DND-41 (cell line): ENCODE results near the gene TBCK.

Source experiments
- ATAC-seq: fragments of 200-7000 bp; cut with Tn5 transposase; 3 replicates; pipeline ENCODE4 v1.9.1; 2021; ENCODE audit warnings: low read depth; ENCODE audit not compliant: insufficient read depth
- DNase-seq: peaks from one replicate; pipeline ENCODE4 v3.0.0-alpha.2; 2020
- H2AFZ ChIP-seq: 2 replicates; pipeline ENCODE4 v1.6.0; 2012; ENCODE audit warnings: low read depth, low read length
- H3K27ac ChIP-seq: 2 replicates; pipeline ENCODE4 v1.5.1; 2012; ENCODE audit warnings: low read length, inconsistent platforms
- H3K27me3 ChIP-seq: fragments of 200-600 bp; sonication (generic); 2 replicates; pipeline ENCODE4 v1.6.0; 2012; ENCODE audit warnings: low read length, mild to moderate bottlenecking, inconsistent platforms; ENCODE audit not compliant: insufficient read depth, poor library complexity
- H3K36me3 ChIP-seq: 2 replicates; pipeline ENCODE4 v1.5.1; 2012; ENCODE audit warnings: low read length, inconsistent platforms; ENCODE audit not compliant: insufficient read depth
- H3K4me1 ChIP-seq: 2 replicates; pipeline ENCODE4 v1.5.1; 2012; ENCODE audit warnings: mild to moderate bottlenecking, low read length; ENCODE audit not compliant: insufficient read depth
- H3K4me2 ChIP-seq: 2 replicates; pipeline ENCODE4 v1.6.0; 2012; ENCODE audit warnings: mild to moderate bottlenecking, moderate library complexity, low read length, inconsistent platforms; ENCODE audit not compliant: insufficient read depth
- H3K4me3 ChIP-seq, 2 experiments: fragments of 200-600 bp in 1 of 2; shearing (Covaris generic) in 1 of 2; 2 replicates each; pipeline ENCODE4 v1.5.1; 2012 to 2016; ENCODE audit warnings: inconsistent platforms in 2 of 2, low read length in 2 of 2, mild to moderate bottlenecking in 2 of 2, low read depth in 1 of 2, moderate library complexity in 1 of 2
- H3K79me2 ChIP-seq: 2 replicates; pipeline ENCODE4 v1.6.0; 2012; ENCODE audit warnings: low read length, inconsistent platforms; ENCODE audit not compliant: insufficient read depth
- H3K9ac ChIP-seq: 2 replicates; pipeline ENCODE4 v1.6.0; 2012; ENCODE audit warnings: low read depth, mild to moderate bottlenecking, inconsistent platforms, low read length, moderate library complexity
- H3K9me3 ChIP-seq: 2 replicates; pipeline ENCODE4 v1.5.1; 2012; ENCODE audit warnings: low read length, moderate library complexity, mild to moderate bottlenecking, inconsistent platforms; ENCODE audit not compliant: insufficient read depth, severe bottlenecking
- H4K20me1 ChIP-seq: 2 replicates; pipeline ENCODE4 v1.6.0; 2012; ENCODE audit warnings: low read length; ENCODE audit not compliant: insufficient read depth
- EZH2 ChIP-seq: IDR thresholded peaks from 3 replicates; pipeline ENCODE4 v1.6.1; 2012; ENCODE audit warnings: borderline replicate concordance, low read depth, mild to moderate bottlenecking, moderate library complexity, low read length, inconsistent platforms; ENCODE audit not compliant: severe bottlenecking
- TF ChIP-seq, protein P1 (sequence below): IDR thresholded peaks from 2 replicates; pipeline ENCODE4 v1.5.1; 2012; ENCODE audit warnings: borderline replicate concordance, low read length, moderate library complexity, mild to moderate bottlenecking; ENCODE audit not compliant: poor library complexity, severe bottlenecking; ENCODE audit errors: extremely low read depth

Gene TBCK

DNA sequence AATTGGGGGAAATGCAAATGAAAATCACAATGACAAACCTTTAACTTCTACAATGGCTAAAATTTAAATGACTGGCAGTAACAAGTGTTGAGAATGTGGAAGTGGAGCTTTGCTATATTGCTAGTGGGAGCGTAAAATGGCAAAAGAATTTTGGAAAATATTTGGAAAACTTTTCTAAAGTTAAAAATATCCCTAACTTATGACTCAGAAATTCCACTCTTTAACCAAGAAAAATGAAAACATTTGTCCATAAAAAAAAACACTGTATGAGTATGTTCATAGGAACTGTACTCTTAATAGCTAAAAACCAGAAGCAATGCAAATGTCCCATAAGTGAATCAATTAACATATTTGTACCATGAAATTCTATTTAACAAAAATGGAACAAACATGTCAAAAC lies 3.6 kb downstream of the TBCK start:
- TF ChIP-seq, protein P1, sequence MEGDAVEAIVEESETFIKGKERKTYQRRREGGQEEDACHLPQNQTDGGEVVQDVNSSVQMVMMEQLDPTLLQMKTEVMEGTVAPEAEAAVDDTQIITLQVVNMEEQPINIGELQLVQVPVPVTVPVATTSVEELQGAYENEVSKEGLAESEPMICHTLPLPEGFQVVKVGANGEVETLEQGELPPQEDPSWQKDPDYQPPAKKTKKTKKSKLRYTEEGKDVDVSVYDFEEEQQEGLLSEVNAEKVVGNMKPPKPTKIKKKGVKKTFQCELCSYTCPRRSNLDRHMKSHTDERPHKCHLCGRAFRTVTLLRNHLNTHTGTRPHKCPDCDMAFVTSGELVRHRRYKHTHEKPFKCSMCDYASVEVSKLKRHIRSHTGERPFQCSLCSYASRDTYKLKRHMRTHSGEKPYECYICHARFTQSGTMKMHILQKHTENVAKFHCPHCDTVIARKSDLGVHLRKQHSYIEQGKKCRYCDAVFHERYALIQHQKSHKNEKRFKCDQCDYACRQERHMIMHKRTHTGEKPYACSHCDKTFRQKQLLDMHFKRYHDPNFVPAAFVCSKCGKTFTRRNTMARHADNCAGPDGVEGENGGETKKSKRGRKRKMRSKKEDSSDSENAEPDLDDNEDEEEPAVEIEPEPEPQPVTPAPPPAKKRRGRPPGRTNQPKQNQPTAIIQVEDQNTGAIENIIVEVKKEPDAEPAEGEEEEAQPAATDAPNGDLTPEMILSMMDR = no peak
- no peak for TF ChIP-seq EZH2
- H3K4me1 ChIP-seq = peaks cover 24% of the 10 kb centered on the region
- no peak overlapping the region for H3K4me3 ChIP-seq
- H3K9ac ChIP-seq = no peak overlapping the region
- peaks cover 44% of the 10 kb centered on the region for H3K79me2 ChIP-seq
- DNase-seq = no peak
- no peak overlapping the region for H3K4me2 ChIP-seq
- peaks cover 7% of the 10 kb centered on the region; the same call in 1 of the 2 replicates for H3K36me3 ChIP-seq
- no peak overlapping the region for H3K27ac ChIP-seq
- ATAC-seq = no peak
- no peaks in the 10 kb centered on the region for H4K20me1 ChIP-seq
- H3K27me3 ChIP-seq = no peaks in the 10 kb centered on the region
- no peaks in the 10 kb centered on the region for H3K9me3 ChIP-seq
- H2AFZ ChIP-seq = no peak overlapping the region

DNA sequence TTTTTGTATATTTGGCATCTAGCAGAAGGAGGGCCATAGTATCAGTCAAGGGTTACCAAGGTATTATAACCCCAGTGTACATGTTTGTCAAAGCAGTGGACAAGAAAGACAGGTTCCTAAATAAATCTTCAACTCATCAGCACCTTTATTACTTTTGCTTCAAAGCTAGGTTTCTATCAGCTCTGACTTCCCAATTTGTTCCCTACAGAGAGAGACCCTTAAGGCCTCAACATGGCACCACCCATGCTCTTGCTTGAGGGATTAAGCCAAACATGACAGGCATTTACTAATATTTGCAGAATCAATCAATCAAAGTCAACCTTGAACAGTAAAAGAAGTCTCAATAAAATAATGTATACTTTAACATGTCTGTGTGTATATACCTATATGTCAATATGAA lies 9.4 kb downstream of the TBCK start:
- TF ChIP-seq, protein P1 = no peak
- no peak for TF ChIP-seq EZH2
- Histone ChIP-seq H2AFZ (no peak overlapping the region), H3K4me2 (no peak overlapping the region), H3K9me3 (no peaks in the 10 kb centered on the region), H3K4me1 (no peaks in the 10 kb centered on the region), H3K27ac (no peak overlapping the region), H3K27me3 (no peaks in the 10 kb centered on the region), H3K79me2 (no peaks in the 10 kb centered on the region), H3K4me3 (no peak overlapping the region), H4K20me1 (no peaks in the 10 kb centered on the region), H3K36me3 (peaks cover 7% of the 10 kb centered on the region; the same call in 1 of the 2 replicates), H3K9ac (no peak overlapping the region)
- DNase-seq (no peak), ATAC-seq (no peak)

DNA sequence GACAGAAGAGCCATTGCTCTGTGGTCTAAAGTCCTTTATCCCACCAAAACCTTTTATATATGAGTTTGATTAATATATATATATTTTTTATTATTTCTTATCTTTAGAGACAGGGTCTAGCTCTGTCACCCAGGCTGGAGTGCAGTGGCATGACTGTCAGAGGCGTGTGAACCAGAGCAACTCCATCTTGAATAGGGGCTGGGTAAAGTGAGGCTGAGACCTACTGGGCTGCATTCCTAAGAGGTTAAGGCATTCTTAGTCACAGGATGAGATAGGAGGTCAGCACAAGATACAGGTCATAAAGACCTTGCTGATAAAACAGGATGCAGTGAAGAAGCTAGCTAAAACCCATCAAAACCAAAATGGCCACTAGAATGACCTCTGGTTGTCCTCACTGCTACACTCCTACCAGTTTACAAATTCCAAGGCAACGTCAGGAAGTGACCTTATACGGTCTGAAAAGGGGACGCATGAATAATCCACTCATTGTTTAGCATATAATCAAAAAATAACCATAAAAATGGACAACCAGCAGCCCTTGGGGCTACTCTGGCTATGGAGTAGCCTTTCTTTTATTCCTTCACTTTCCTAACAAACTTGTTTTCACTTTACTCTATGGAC lies 10.5 kb downstream of the TBCK start:
- no peaks in the 10 kb centered on the region for H3K9me3 ChIP-seq
- no peaks in the 10 kb centered on the region for H4K20me1 ChIP-seq
- no peaks in the 10 kb centered on the region for H3K4me1 ChIP-seq
- TF ChIP-seq EZH2 = no peak
- TF ChIP-seq, protein P1 = no peak
- H3K27ac ChIP-seq = no peak overlapping the region
- H3K4me2 ChIP-seq = no peak overlapping the region
- H3K4me3 ChIP-seq = no peak overlapping the region
- no peaks in the 10 kb centered on the region for H3K79me2 ChIP-seq
- no peak for ATAC-seq
- H3K9ac ChIP-seq = no peak overlapping the region
- H2AFZ ChIP-seq = no peak overlapping the region
- no peaks in the 10 kb centered on the region for H3K27me3 ChIP-seq
- no peak for DNase-seq
- H3K36me3 ChIP-seq = peaks cover 7% of the 10 kb centered on the region; the same call in 1 of the 2 replicates
